Kidney (tissue), 14 donors: ENCODE measurements around the gene TBCEL. TPM values are rescaled to one million over a fixed set of nuclear protein-coding genes. Genes with fewer than 3 reads are reported as not detected.

ENCODE experiments used
- DNase-seq, 5 donors: peaks; one replicate each; pipeline ENCODE4 v3.0.0-alpha.2; 2013 to 2020
- FAIRE-seq: peaks from 2 replicates; lab custom pipeline; 2012; peaks lifted over from hg19 to GRCh38; lab: Jason Lieb, UNC
- H3K27ac ChIP-seq, 2 donors: one replicate each; pipeline ENCODE4 v1.7.0; 2013; ENCODE audit warnings: low read depth in 2 of 2, low read length in 2 of 2, inconsistent platforms in 1 of 2
- H3K27me3 ChIP-seq: one replicate; pipeline ENCODE4 v1.7.1; 2013; ENCODE audit warnings: low read length, inconsistent platforms; ENCODE audit not compliant: control insufficient read depth, insufficient read depth
- H3K36me3 ChIP-seq, 3 donors: one replicate each; pipeline versions ENCODE4 v1.7.0 to v1.7.1; 2013; ENCODE audit warnings: low read length in 3 of 3, control low read depth in 1 of 3, inconsistent platforms in 1 of 3; ENCODE audit not compliant: insufficient read depth in 3 of 3, control insufficient read depth in 2 of 3
- H3K4me1 ChIP-seq, 3 donors: one replicate each; pipeline versions ENCODE4 v1.7.0 to v1.7.1; 2013; ENCODE audit warnings: low read length in 3 of 3, inconsistent platforms in 1 of 3, low read depth in 1 of 3; ENCODE audit not compliant: control insufficient read depth in 2 of 3, insufficient read depth in 2 of 3
- H3K4me3 ChIP-seq, 3 donors: one replicate each; pipeline versions ENCODE4 v1.7.0 to v1.8.1; 2013; ENCODE audit warnings: low read length in 3 of 3, control low read depth in 1 of 3, inconsistent platforms in 1 of 3
- H3K9ac ChIP-seq, 3 donors: one replicate each; pipeline versions ENCODE4 v1.7.0 to v1.7.1; 2013; ENCODE audit warnings: low read length in 3 of 3, control low read depth in 1 of 3, inconsistent platforms in 1 of 3
- H3K9me3 ChIP-seq, 3 donors: one replicate each; pipeline versions ENCODE4 v1.7.0 to v1.7.1; 2013; ENCODE audit warnings: low read length in 3 of 3, control low read depth in 1 of 3, inconsistent platforms in 1 of 3; ENCODE audit not compliant: control insufficient read depth in 2 of 3, insufficient read depth in 1 of 3
- CTCF ChIP-seq: IDR thresholded peaks from 3 replicates; pipeline ENCODE4 v1.5.1; 2012; ENCODE audit warnings: mild to moderate bottlenecking, moderate library complexity, borderline replicate concordance; ENCODE audit not compliant: insufficient read depth; ENCODE audit errors: extremely low read depth
- intact Hi-C: fragments of 100-400 bp; cut with DNase I; formaldehyde crosslinking; loops from one replicate; pipeline ENCODE4 v1.11.1; 2022
- polyA plus RNA-seq: library from polyadenylated mRNA; stranded (reverse); fragments of 350-450 nt; fragmentation: Illumina TruSeq; extraction: RNeasy Lipid Tissue Mini Kit (QIAGEN cat#74804); gene quantifications from one replicate; pipeline ENCODE4 v1.2.3, GENCODE V29; 2014; ENCODE audit warnings: low read depth, low replicate concordance; ENCODE audit not compliant: insufficient read depth
- total RNA-seq: library from RNA; stranded (reverse); fragmentation: NEBNext Ultra II Directional; extraction: Animal tissue kit (Norgen Biotek cat#: 25700); gene quantifications from one replicate; pipeline ENCODE4 v1.2.1, GENCODE V29; 2021
- donor health status: control.
- donor health status: control.
- donor health status: control.
- donor health status: control.
- donor health status: control.
- donor health status: DM: yes; HTN: yes; CAD: no.
- donor health status: Normal renal cell carcinoma (clear cell type).

The TBCEL gene
- total and polyA plus RNA-seq, 2 donors from 2014 or later: 5.0 to 41.8 TPM

- Histone ChIP-seq H3K4me3 (no peak overlapping the region), H3K4me1 (no peaks in the 10 kb centered on the region), H3K36me3 (no peaks in the 10 kb centered on the region), H3K9me3 (no peaks in the 10 kb centered on the region), H3K9ac (no peak overlapping the region), H3K27ac (no peak overlapping the region), H3K27me3 (no peaks in the 10 kb centered on the region)
- DNase-seq (no peak), FAIRE-seq (no peak)
- intact Hi-C loops: no loop called here
- no peak for TF ChIP-seq CTCF
These were observed 110.9 kb downstream of the TBCEL start for GRCh38 chr11:121134741-121135312.

DNA sequence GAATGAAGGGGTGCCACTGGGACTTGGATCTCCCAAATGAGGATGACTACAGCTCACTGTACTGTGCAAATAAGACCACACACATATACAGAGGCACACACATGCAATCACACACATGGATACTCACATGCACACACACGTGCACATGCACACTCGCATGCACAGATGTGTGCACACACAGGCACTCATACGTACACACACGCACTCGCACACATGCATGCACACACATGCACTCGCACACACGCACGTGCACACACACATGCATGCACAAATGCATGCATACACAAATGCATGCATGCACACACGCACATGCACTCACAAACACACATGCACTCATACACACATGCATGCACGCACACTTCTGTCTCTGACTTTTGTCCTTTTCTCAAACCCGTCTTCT, 113.1 kb downstream of the TBCEL start:
- H3K4me1 ChIP-seq: no peaks in the 10 kb centered on the region
- FAIRE-seq: no peak
- no peak for DNase-seq
- intact Hi-C loops: no loop called here
- no peak overlapping the region for H3K9ac ChIP-seq
- H3K27me3 ChIP-seq: no peaks in the 10 kb centered on the region
- no peak overlapping the region for H3K27ac ChIP-seq
- no peaks in the 10 kb centered on the region for H3K9me3 ChIP-seq
- TF ChIP-seq CTCF: no peak
- H3K36me3 ChIP-seq: no peaks in the 10 kb centered on the region
- no peak overlapping the region for H3K4me3 ChIP-seq

- no peak for TF ChIP-seq CTCF
- Histone ChIP-seq H3K4me3 (no peak overlapping the region), H3K9me3 (no peaks in the 10 kb centered on the region), H3K27ac (no peak overlapping the region), H3K36me3 (no peaks in the 10 kb centered on the region), H3K27me3 (no peaks in the 10 kb centered on the region), H3K4me1 (no peaks in the 10 kb centered on the region), H3K9ac (no peak overlapping the region)
- DNase-seq (no peak), FAIRE-seq (no peak)
- intact Hi-C loops: no loop called here
These were observed 114.4 kb downstream of the TBCEL start for GRCh38 chr11:121138259-121138658.

- DNase-seq: no peak
These were observed 116.5 kb downstream of the TBCEL start for GRCh38 chr11:121140369-121140768.

More at GRCh38 chr11:121140369-121140768, 116.5 kb downstream of the TBCEL start:
- Histone ChIP-seq H3K36me3 (no peaks in the 10 kb centered on the region), H3K27me3 (no peaks in the 10 kb centered on the region), H3K4me1 (no peaks in the 10 kb centered on the region), H3K27ac (no peak overlapping the region), H3K4me3 (no peak overlapping the region), H3K9me3 (no peaks in the 10 kb centered on the region), H3K9ac (no peak overlapping the region)
- no peak for TF ChIP-seq CTCF
- intact Hi-C loops: no loop called here
- FAIRE-seq: no peak
